Measurements from ENCODE around the gene DNAJC5.

DNA sequence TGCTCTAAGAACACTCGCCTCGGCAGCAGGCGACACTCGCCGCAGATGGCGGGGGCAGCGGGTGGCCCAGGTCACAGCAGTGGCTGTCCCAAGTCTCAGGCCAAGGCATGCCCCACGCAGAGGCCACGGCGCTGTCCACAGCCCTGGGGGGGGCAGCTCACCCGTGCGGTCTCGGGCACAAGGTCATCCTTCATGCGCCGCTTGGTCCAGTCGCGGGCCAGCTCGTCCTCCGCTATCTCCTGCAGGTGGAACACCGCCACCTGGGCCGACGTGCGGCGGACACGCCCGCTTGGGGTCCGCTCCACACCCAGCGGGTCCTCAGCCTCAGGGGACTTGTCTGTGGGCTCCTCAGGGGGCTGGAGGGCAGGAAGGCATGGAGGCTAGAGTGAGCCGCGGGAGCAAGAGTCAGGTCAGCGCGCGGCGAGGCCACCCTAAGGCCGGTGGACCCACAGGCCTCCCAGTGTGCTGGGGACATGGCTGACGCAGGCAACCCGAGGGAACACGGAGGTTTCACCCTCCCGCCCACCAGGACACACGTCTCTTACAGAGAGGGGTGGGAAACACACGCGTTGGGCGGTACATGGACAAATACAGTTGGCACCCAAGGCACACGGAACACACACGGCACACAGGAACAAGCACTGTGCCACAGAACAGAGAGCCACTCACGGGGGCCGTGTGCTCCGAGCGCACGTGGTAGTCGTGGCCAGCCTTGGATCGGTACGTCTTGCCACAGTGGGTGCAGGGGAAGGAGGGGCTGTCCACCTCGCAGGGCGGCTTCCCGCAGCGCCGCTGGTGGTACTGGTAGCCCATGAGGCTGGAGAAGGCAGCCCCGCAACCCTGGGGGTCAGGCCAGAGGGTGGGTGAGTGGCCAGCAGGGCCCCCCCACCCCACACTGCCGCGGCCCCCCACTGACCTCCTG is 67.8 kb downstream of the DNAJC5 start:
- TF ChIP-seq USF2 (CRISPR knock-in tag; IDR thresholded peaks at IDR 0.05) (no peak), SMAD4 (CRISPR knock-in tag; IDR thresholded peaks at IDR 0.05) (no peak), NR3C1 (CRISPR knock-in tag; conservative IDR thresholded peaks at IDR 0.05; ENCODE audit: low read depth) (no peak), FOXP1 (CRISPR knock-in tag; IDR thresholded peaks at IDR 0.05; ENCODE audit: borderline replicate concordance) (no peak), NR2C2 (CRISPR knock-in tag; IDR thresholded peaks at IDR 0.05) (no peak), CREM (CRISPR knock-in tag; IDR thresholded peaks at IDR 0.05) (no peak), ATF3 (CRISPR knock-in tag; conservative IDR thresholded peaks at IDR 0.05) (no peak)
- TF ChIP-seq, protein P1, sequence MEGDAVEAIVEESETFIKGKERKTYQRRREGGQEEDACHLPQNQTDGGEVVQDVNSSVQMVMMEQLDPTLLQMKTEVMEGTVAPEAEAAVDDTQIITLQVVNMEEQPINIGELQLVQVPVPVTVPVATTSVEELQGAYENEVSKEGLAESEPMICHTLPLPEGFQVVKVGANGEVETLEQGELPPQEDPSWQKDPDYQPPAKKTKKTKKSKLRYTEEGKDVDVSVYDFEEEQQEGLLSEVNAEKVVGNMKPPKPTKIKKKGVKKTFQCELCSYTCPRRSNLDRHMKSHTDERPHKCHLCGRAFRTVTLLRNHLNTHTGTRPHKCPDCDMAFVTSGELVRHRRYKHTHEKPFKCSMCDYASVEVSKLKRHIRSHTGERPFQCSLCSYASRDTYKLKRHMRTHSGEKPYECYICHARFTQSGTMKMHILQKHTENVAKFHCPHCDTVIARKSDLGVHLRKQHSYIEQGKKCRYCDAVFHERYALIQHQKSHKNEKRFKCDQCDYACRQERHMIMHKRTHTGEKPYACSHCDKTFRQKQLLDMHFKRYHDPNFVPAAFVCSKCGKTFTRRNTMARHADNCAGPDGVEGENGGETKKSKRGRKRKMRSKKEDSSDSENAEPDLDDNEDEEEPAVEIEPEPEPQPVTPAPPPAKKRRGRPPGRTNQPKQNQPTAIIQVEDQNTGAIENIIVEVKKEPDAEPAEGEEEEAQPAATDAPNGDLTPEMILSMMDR (IDR thresholded peaks at IDR 0.05) = no peak
